Aorta (tissue), 5 donors: ENCODE measurements around the gene GRM7. TPM values are rescaled to one million over a fixed set of nuclear protein-coding genes. Genes with fewer than 3 reads are reported as not detected.

Source experiments
- ATAC-seq: fragments of 200-7000 bp; cut with Tn5 transposase; one replicate; pipeline ENCODE4 v1.9.1; 2022; ENCODE audit warnings: moderate library complexity; ENCODE audit not compliant: low FRiP score
- DNase-seq, 2 donors: peaks; one replicate each; pipeline ENCODE4 v3.0.0-alpha.2; 2020
- H3K27ac ChIP-seq, 2 donors: one replicate each; pipeline ENCODE4 v1.5.1; 2013; ENCODE audit warnings: low read length in 2 of 2, mild to moderate bottlenecking in 2 of 2, moderate library complexity in 2 of 2, control low read depth in 1 of 2, inconsistent platforms in 1 of 2, low read depth in 1 of 2
- H3K27me3 ChIP-seq, 2 donors: one replicate each; pipeline ENCODE4 v1.6.1; 2013; ENCODE audit warnings: control low read depth in 1 of 2, low read length in 1 of 2, mild to moderate bottlenecking in 1 of 2, moderate library complexity in 1 of 2; ENCODE audit not compliant: insufficient read depth in 2 of 2, control insufficient read depth in 1 of 2
- H3K36me3 ChIP-seq, 2 donors: one replicate each; pipeline ENCODE4 v1.6.1; 2013; ENCODE audit warnings: control low read depth in 1 of 2, low read length in 1 of 2, mild to moderate bottlenecking in 1 of 2; ENCODE audit not compliant: insufficient read depth in 2 of 2, control insufficient read depth in 1 of 2
- H3K4me1 ChIP-seq, 2 donors: one replicate each; pipeline ENCODE4 v1.6.1; 2013; ENCODE audit warnings: low read length in 2 of 2, control low read depth in 1 of 2, mild to moderate bottlenecking in 1 of 2, moderate library complexity in 1 of 2; ENCODE audit not compliant: insufficient read depth in 2 of 2, control insufficient read depth in 1 of 2
- H3K4me3 ChIP-seq, 2 donors: one replicate each; pipeline ENCODE4 v1.5.1; 2013; ENCODE audit warnings: low read length in 2 of 2, control low read depth in 1 of 2, mild to moderate bottlenecking in 1 of 2
- H3K9me3 ChIP-seq: one replicate; pipeline ENCODE4 v1.6.1; 2013; ENCODE audit warnings: mild to moderate bottlenecking, low read length; ENCODE audit not compliant: control insufficient read depth
- WGBS, 2 donors: extraction: QIAGEN DNeasy Blood & Tissue Kit; methylation state at CpG; one replicate each; pipeline ENCODE4 v1.1.7; 2013; 5-methylcytosine and 5-hydroxymethylcytosine counted together
- intact Hi-C, 2 donors: fragments of 100-400 bp; cut with DNase I; formaldehyde crosslinking; loops; one replicate each; pipeline versions ENCODE4 v1.14.2 to v1.15.0; 2022
- polyA plus RNA-seq, 2 donors: library from polyadenylated mRNA; stranded (reverse); fragments of 200-250 nt; gene quantifications; one replicate each; pipeline ENCODE4 v1.2.3, GENCODE V29; 2013
- total RNA-seq, 2 donors: library from RNA; stranded (reverse); fragmentation: NEBNext Ultra II Directional; extraction: Animal tissue kit (Norgen Biotek cat#: 25700); gene quantifications; one replicate each; pipeline ENCODE4 v1.2.1, GENCODE V29; 2021
- donor health status: healthy with polysubstance abuse.
- donor health status: Bipolar disorder and iron deficiency.
- donor health status: DM: no; HTN: no; CAD: no.
- donor health status: DM: no; HTN: no; CAD: no.
- donor health status: DM: yes; HTN: yes; CAD: no.

GRM7 gene
- total and polyA plus RNA-seq, 4 donors: 0.10 to 2.5 (median 0.50) TPM

DNA sequence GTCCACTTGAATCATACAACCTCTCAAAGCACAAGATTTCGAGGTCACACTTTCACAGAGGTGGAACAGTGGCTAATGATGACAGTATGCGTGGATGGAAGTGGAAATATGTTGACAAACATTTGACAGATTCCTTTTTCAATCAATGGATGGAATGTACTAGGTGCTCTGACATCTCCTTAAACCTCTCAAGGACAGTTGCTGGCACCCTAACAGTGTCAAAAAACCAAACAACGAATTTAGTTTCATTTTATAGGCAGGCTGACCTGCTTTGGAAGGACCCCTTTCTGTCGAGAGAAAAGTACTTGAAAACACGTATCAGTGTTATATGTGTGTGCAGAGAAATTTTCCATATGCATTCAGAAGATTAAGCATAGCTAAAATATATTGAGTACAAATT is 861.0 kb downstream of the GRM7 start:
- Histone ChIP-seq H3K4me1 (no peaks in the 10 kb centered on the region), H3K36me3 (no peaks in the 10 kb centered on the region), H3K9me3 (no peaks in the 10 kb centered on the region), H3K27ac (no peak overlapping the region), H3K27me3 (no peaks in the 10 kb centered on the region), H3K4me3 (no peak overlapping the region)
- 92% methylated on average over 5 of the region's 5 CpGs for WGBS, 2 donors
- DNase-seq (no peak), ATAC-seq (no peak)
- intact Hi-C loops: no loop called here

DNA sequence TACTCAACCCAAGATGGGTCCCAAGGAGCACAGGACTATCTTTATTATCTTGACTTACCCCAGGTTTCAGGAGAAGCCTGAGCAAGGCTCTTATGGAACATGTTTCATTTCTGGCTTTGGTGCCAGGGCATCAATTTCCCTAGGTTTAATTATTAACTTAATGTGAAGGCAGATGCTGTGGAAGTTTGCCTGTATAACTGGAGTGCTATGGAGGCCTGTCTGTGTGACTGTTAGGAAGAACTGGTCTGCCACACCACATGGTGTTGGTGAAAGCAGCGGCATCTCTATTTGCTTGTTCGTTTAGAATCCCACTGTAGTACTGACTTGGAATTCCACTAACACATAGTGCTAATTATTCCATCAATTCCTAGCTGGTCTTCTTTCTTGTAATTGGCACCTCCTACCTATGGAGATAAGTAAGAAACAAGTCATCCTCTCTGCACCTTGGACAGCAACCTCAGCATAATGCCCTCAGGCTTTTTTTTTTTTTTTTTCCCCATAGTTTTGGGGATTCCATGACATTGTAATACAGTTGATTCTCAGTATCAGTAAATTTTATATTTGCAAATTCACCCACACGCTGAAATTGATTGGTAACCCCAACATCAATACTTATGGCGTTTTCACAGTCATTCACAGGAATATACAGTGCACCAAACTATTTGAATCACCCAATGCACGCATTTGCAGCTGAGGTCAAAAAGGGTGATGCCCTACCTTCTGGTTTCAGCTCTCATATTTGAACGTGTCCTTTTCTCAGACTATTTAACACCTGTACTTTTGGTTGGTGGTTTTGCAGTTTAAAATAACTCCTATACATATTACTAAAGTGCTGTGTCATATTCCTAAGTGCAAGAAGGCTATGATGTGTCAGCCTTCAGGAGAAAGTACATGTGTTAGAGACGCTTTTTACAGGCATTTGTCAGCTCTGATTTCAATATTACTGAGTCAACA is 867.9 kb downstream of the GRM7 start:
- no peak overlapping the region for H3K4me3 ChIP-seq
- intact Hi-C loops: no loop called here
- WGBS, 2 donors: 92 to 93% methylated on average over 7 of the region's 7 CpGs
- H3K27me3 ChIP-seq: no peaks in the 10 kb centered on the region
- DNase-seq (no peak), ATAC-seq (no peak)
- no peaks in the 10 kb centered on the region for H3K9me3 ChIP-seq
- no peak overlapping the region for H3K27ac ChIP-seq
- H3K4me1 ChIP-seq: no peaks in the 10 kb centered on the region
- no peaks in the 10 kb centered on the region for H3K36me3 ChIP-seq

DNA sequence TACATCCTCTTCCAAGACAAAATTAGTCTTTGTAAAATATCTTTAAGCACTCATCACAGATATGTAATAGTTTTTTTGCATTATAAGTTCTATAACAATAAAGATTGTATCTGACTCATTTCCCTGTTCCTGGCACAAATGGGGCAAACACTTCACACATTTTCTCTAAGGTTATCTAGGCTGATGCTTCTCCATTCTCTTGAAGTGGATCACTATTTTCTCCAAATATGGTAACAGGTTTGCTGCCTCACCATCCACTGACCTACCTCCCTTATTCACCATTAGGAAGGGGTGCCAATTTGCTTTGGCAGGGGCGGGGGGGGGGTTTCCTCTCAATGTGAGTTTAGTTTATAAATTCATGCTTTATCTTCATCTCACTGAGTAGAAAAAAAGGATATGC is 873.0 kb downstream of the GRM7 start:
- intact Hi-C loops: no loop called here
- H3K4me1 ChIP-seq: peaks cover 0 to 2% of the 10 kb centered on the region in 2 donors
- H3K4me3 ChIP-seq: no peak overlapping the region
- WGBS, 2 donors: 50 to 70% methylated on average over 1 of the region's 1 CpG
- no peak for ATAC-seq
- H3K27me3 ChIP-seq: no peaks in the 10 kb centered on the region
- no peak for DNase-seq
- no peaks in the 10 kb centered on the region for H3K9me3 ChIP-seq
- no peaks in the 10 kb centered on the region for H3K36me3 ChIP-seq
- no peak overlapping the region for H3K27ac ChIP-seq

DNA sequence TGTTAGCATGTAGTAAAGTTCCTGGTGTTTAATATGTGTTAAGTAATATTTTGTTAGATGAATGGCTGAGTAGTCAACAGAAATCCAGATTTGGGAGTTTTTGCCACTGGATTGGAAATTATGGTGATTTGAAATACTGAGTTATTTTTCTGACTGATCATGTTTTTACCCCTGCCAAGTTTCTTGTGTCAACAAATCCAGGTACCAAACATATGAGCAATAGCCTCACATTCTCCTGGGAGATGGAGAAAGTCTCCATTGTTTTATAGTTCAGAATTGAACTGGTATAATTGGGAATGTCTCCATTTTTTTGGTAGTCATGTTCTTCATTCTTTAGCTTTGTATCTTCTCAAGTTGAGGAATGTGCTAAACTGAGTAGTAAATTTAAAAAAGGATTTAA is 873.5 kb downstream of the GRM7 start:
- intact Hi-C loops: no loop called here
- ATAC-seq (no peak), DNase-seq (no peak)
- H3K27me3 ChIP-seq: no peaks in the 10 kb centered on the region
- H3K27ac ChIP-seq: no peak overlapping the region
- peaks cover 0 to 2% of the 10 kb centered on the region in 2 donors for H3K4me1 ChIP-seq
- H3K9me3 ChIP-seq: no peaks in the 10 kb centered on the region
- no peaks in the 10 kb centered on the region for H3K36me3 ChIP-seq
- H3K4me3 ChIP-seq: no peak overlapping the region

DNA sequence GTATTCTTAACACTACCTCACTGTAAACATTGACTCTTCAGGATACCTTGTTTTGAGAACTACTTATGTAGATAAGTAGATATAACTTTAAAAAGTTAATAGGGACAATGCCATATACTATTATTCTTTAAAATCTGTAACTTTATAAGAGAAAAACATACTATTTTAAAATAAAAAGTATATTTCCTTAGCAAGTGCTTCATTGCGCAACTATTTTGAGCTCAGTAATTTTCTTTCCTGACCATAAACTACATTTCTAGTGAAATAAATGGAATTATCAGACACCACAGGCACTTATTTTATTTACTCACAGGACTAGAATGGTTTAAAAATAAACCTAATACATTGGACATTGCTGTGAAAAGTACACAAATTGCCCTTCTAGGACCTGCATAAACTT is 876.3 kb downstream of the GRM7 start:
- no peak for DNase-seq
- Histone ChIP-seq H3K36me3 (no peaks in the 10 kb centered on the region), H3K4me3 (no peak overlapping the region), H3K27me3 (no peaks in the 10 kb centered on the region), H3K9me3 (no peaks in the 10 kb centered on the region), H3K4me1 (peaks cover 0 to 2% of the 10 kb centered on the region in 2 donors), H3K27ac (no peak overlapping the region)
- intact Hi-C loops: no loop called here
- WGBS, 2 donors: 99 to 100% methylated on average over 1 of the region's 1 CpG
- ATAC-seq: no peak

DNA sequence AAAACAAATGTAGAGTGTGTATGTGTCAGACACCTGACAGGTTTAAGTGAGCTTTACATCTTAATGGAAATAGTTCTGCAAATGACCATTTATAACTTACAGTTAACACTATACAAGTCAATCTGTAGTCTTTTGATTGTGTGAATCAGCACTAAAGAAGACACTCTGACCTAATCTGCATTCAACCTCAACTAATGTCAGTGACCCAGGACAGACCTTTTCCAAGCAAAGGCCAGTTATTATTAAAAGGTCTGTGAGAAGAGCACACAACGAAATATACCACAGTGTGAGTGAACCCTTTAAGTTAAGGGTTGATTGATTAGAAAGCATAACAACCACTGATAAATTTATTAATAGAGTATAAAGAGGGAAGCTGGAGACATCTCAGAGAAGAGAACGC is 878.8 kb downstream of the GRM7 start:
- Histone ChIP-seq H3K36me3 (no peaks in the 10 kb centered on the region), H3K27ac (no peak overlapping the region), H3K9me3 (no peaks in the 10 kb centered on the region), H3K4me3 (no peak overlapping the region), H3K4me1 (no peaks in the 10 kb centered on the region), H3K27me3 (no peaks in the 10 kb centered on the region)
- ATAC-seq (no peak), DNase-seq (no peak)
- WGBS, 2 donors: 83 to 92% methylated on average over 2 of the region's 2 CpGs
- intact Hi-C loops: no loop called here

DNA sequence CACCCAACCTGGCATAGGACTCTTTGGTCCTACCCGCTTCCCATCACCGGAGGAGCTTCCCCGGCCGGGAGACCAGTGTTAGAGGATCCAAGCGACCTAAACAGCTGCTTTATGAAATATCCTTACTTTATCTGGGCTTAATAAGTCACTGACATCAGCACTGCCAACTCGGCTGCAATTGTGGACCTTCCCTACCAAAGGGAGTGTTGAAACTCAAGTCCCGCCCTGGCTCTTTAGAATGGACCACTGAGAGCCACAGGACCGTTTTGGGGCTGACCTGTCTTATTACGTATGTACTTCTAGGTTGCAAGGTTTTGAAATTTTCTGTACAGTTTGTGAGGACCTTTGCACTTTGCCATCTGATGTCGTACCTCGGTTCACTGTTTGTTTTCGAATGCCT is 879.5 kb downstream of the GRM7 start:
- Histone ChIP-seq H3K9me3 (no peaks in the 10 kb centered on the region), H3K4me1 (no peaks in the 10 kb centered on the region), H3K27ac (no peak overlapping the region), H3K36me3 (no peaks in the 10 kb centered on the region), H3K4me3 (no peak overlapping the region), H3K27me3 (no peaks in the 10 kb centered on the region)
- DNase-seq (no peak), ATAC-seq (no peak)
- intact Hi-C loops: no loop called here
- WGBS, 2 donors: 86 to 89% methylated on average over 12 of the region's 12 CpGs

DNA sequence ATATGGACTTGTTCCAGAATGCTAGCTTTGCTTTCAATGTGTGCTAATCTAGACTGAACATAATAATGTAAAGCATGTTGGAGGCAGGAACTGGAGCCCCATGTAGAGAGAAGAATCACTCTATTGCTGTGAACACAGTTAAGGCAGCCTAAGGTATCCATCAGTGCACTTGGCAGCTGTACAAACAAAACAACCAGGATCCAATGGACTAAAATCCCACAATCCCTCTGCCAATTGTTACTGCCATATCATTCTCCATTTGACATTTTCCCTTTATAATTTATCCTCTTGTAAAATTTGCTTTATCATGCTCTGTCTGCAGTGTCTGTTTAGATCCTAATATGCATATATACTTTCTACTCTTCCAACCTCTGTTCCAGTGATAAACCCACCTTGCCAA is 883.9 kb downstream of the GRM7 start:
- Histone ChIP-seq H3K27me3 (no peaks in the 10 kb centered on the region), H3K27ac (no peak overlapping the region), H3K9me3 (no peaks in the 10 kb centered on the region), H3K4me3 (no peak overlapping the region), H3K4me1 (no peaks in the 10 kb centered on the region), H3K36me3 (no peaks in the 10 kb centered on the region)
- DNase-seq: no peak
- no peak for ATAC-seq
- intact Hi-C loops: no loop called here

DNA sequence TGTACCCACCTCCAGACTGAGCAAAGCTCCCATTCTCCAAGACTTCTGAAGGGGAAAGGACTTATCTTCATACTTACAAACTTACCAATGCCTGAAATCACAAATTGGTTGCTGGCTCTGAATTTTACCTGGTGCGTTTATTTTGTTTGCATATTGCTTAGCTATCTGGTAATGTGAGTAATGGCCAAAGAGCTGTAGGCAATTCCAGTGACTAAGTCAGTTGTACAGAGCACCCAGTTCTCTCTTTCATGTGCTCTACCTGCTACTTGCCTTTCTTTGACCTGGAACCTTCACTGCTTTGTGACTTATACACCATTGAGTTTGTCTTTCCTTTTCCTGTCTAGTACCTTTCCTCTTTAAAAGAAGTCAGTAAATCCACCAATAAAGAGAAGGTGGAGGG is 884.8 kb downstream of the GRM7 start:
- WGBS, 2 donors: 88 to 91% methylated on average over 1 of the region's 1 CpG
- no peaks in the 10 kb centered on the region for H3K4me1 ChIP-seq
- no peak overlapping the region for H3K4me3 ChIP-seq
- no peaks in the 10 kb centered on the region for H3K27me3 ChIP-seq
- no peak for ATAC-seq
- H3K27ac ChIP-seq: no peak overlapping the region
- H3K36me3 ChIP-seq: no peaks in the 10 kb centered on the region
- H3K9me3 ChIP-seq: no peaks in the 10 kb centered on the region
- intact Hi-C loops: no loop called here
- no peak for DNase-seq
